ENCODE data around the gene CLCN2.
"Not testable (repeated sequence)": the region's sequence is repeated elsewhere in the genome, so short reads cannot be mapped to it uniquely, and the experiment has no call there.

Gene CLCN2

GRCh38 chr3:184344579-184345316 lies 16.7 kb downstream of the CLCN2 start:
- DNase-seq, result no peak

GRCh38 chr3:184343200-184343876 lies 18.1 kb downstream of the CLCN2 start:
- no peak for DNase-seq

- DNase-seq, result peak; percentile 69
These were observed 19.5 kb downstream of the CLCN2 start for GRCh38 chr3:184341925-184342324.

- DNase-seq, result not testable (repeated sequence)
These were observed 21.8 kb downstream of the CLCN2 start for GRCh38 chr3:184339451-184340135.

- peak; percentile 52 for DNase-seq
These were observed 22.4 kb downstream of the CLCN2 start for GRCh38 chr3:184339001-184339400.

- peak; percentile 85 for DNase-seq
These were observed 22.9 kb downstream of the CLCN2 start for GRCh38 chr3:184338511-184338945.

GRCh38 chr3:184337981-184338380 lies 23.4 kb downstream of the CLCN2 start:
- DNase-seq, result no peak

GRCh38 chr3:184337399-184337714 lies 24.0 kb downstream of the CLCN2 start, which contains the start of gene FAM131A:
Gene FAM131A (plus strand): TSS chr3:184337600. CDS start chr3:184337631, 31 bp downstream.
- DNase-seq, result no peak

- peak; percentile 39 for DNase-seq
These were observed 24.6 kb downstream of the CLCN2 start for GRCh38 chr3:184336547-184337398.

- peak; percentile 81 for DNase-seq
These were observed 25.5 kb downstream of the CLCN2 start for GRCh38 chr3:184335661-184336546.

- no peak for DNase-seq
These were observed 26.1 kb downstream of the CLCN2 start for GRCh38 chr3:184335291-184335660.

- DNase-seq, result no peak
These were observed 26.8 kb downstream of the CLCN2 start for GRCh38 chr3:184334470-184335158.

- no peak for DNase-seq
These were observed 27.7 kb downstream of the CLCN2 start for GRCh38 chr3:184333700-184334099.

- DNase-seq, result no peak
These were observed 28.2 kb downstream of the CLCN2 start for GRCh38 chr3:184333190-184333589.

- no peak for DNase-seq
These were observed 28.9 kb downstream of the CLCN2 start for GRCh38 chr3:184332370-184333090.

- no peak for DNase-seq
These were observed 32.9 kb downstream of the CLCN2 start for GRCh38 chr3:184328516-184328915.

- DNase-seq, result no peak
These were observed 34.2 kb downstream of the CLCN2 start for GRCh38 chr3:184327171-184327570.

- no peak for DNase-seq
These were observed 35.6 kb downstream of the CLCN2 start for GRCh38 chr3:184325715-184326369.

- no peak for DNase-seq
These were observed 36.1 kb downstream of the CLCN2 start for GRCh38 chr3:184325269-184325668.

- DNase-seq, result no peak
These were observed 37.7 kb downstream of the CLCN2 start for GRCh38 chr3:184323696-184324095.
